ENCODE data around the gene SNTB2. TPM values are rescaled to one million over a fixed set of nuclear protein-coding genes. Genes with fewer than 3 reads are reported as not detected.

The SNTB2 gene
- total RNA-seq, 1 experiment from 2014 or later, result 30.3 TPM

DNA sequence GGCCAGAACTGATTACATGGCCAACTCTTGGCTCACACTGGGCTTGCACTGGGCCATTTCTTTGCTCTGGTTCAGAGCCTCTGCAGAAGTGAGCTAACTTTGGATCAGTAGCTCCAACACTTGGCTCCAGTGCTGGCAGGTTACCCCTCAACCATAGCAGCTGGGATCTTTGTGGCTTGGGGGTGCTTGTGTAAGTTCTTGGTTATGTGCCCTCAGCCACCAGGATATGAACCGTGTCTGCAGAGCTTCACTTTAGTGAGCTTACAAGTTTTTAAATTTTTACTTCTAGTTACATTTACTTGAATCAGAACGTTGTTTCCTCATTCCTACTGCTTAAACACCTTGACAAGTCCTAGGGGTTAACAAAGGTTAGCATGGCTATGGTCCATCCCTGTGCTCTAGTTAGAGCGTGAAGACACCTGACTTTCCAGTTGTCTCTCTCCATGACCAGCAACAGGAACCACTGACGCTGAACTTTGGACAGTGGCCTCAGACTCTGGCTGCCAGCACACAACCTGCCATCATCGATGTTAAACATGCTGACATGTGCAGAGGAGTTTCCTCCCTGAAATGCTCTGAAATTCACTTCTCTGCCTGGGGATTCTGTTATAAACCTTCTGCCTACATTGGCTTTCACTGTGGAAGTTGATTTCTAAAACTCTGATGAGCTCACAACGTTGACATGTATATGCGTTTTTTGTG is 139.4 kb downstream of the SNTB2 start:
- Histone ChIP-seq H3K9me2 (ENCODE audit: insufficient read depth) (no peaks in the 10 kb centered on the region), H2AFZ (no peak overlapping the region), H3K27me3 (ENCODE audit: insufficient read depth, low read depth) (no peaks in the 10 kb centered on the region), H3K36me3 (ENCODE audit: low read depth) (peaks cover 22% of the 10 kb centered on the region), H3K4me2 (peak overlapping the region; percentile 98), H3K4me3 (no peak overlapping the region; the same call in 1 of the 2 replicates), H4K20me1 (ENCODE audit: insufficient read depth) (peaks cover 75% of the 10 kb centered on the region), H3F3A (ENCODE audit: insufficient read depth, low read depth) (peaks cover 29% of the 10 kb centered on the region; the same call in 1 of the 2 replicates), H3K4me1 (replicated peaks; ENCODE audit: insufficient read depth) (peaks cover 41% of the 10 kb centered on the region), H3K9me3 (ENCODE audit: insufficient read depth, low read depth) (no peaks in the 10 kb centered on the region), H3K27ac (no peak overlapping the region), H3K79me2 (ENCODE audit: low read depth) (peaks cover 75% of the 10 kb centered on the region)
- POLR2A ChIA-PET (ENCODE audit: unreplicated experiment), result interaction anchor here (0.5 kb wide), 1 partner anchor 450 kb away, joined by 7 read pairs; no protein-coding TSS in a partner anchor
- CTCF ChIA-PET, result no interaction called here
- DNase-seq, result no peak
- no TSS peak for BruUV-seq (replicated peaks)
- no peak for TF ChIP-seq EZH2 (IDR thresholded peaks at IDR 0.05; ENCODE audit: low read depth)
- no peak for TF ChIP-seq CTCF (conservative IDR thresholded peaks at IDR 0.05)
- intact Hi-C loops (cut with micrococcal nuclease; ENCODE audit: unreplicated experiment), result no loop called here

GRCh38 chr16:69327585-69328310 is 140.8 kb downstream of the SNTB2 start:
- H4K20me1 ChIP-seq (ENCODE audit: insufficient read depth), result peaks cover 66% of the 10 kb centered on the region
- POLR2A ChIA-PET (ENCODE audit: unreplicated experiment), result no interaction called here
- peaks cover 70% of the 10 kb centered on the region for H3K79me2 ChIP-seq (ENCODE audit: low read depth)
- H3K9me3 ChIP-seq (ENCODE audit: insufficient read depth, low read depth), result no peaks in the 10 kb centered on the region
- no peak overlapping the region for H2AFZ ChIP-seq
- H3K4me2 ChIP-seq, result peak overlapping the region; percentile 98
- CTCF ChIA-PET, result interaction anchor here (0.5 to 0.6 kb wide), 3 partner anchors 42 to 483 kb away, joined by 5 to 11 read pairs (median 8); no protein-coding TSS in a partner anchor
- intact Hi-C loops (cut with micrococcal nuclease; ENCODE audit: unreplicated experiment), result no loop called here
- peaks cover 22% of the 10 kb centered on the region for H3K36me3 ChIP-seq (ENCODE audit: low read depth)
- no peak for DNase-seq
- H3K27me3 ChIP-seq (ENCODE audit: insufficient read depth, low read depth), result no peaks in the 10 kb centered on the region
- peak overlapping the region; percentile 87 for H3K4me3 ChIP-seq
- H3K27ac ChIP-seq, result no peak overlapping the region
- H3K4me1 ChIP-seq (replicated peaks; ENCODE audit: insufficient read depth), result peaks cover 44% of the 10 kb centered on the region
- BruUV-seq (replicated peaks), result no TSS peak
- H3F3A ChIP-seq (ENCODE audit: insufficient read depth, low read depth), result peaks cover 32% of the 10 kb centered on the region; the same call in 1 of the 2 replicates
- H3K9me2 ChIP-seq (ENCODE audit: insufficient read depth), result no peaks in the 10 kb centered on the region
- TF ChIP-seq CTCF (conservative IDR thresholded peaks at IDR 0.05) (no peak), EZH2 (IDR thresholded peaks at IDR 0.05; ENCODE audit: low read depth) (no peak)

DNA sequence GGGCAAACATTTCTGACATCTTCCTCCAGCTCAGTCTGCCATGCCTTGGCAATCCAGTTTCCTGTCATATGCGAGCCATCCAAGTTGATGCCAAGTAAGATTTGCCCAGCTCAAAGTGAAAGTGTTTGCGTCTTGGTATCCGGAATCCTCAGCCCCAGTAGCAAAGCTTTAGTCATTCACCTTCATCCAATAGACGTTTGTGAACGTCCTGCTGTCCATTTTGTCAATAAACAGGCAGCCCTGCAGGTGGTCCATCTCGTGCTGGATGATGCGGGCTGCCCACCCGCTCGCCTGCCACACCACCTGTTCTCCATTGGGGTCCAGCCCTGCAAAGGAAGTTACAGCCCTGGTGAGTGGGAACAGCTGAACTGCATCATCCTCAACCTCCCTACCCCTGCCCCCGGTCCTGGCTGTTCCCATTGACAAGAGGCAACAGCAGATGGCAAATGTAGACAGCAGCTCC is 141.9 kb downstream of the SNTB2 start:
- no TSS peak for BruUV-seq (replicated peaks)
- peaks cover 57% of the 10 kb centered on the region for H4K20me1 ChIP-seq (ENCODE audit: insufficient read depth)
- H3K4me1 ChIP-seq (replicated peaks; ENCODE audit: insufficient read depth), result peaks cover 44% of the 10 kb centered on the region
- peaks cover 31% of the 10 kb centered on the region; the same call in 1 of the 2 replicates for H3F3A ChIP-seq (ENCODE audit: insufficient read depth, low read depth)
- intact Hi-C loops (cut with micrococcal nuclease; ENCODE audit: unreplicated experiment), result no loop called here
- H3K4me3 ChIP-seq, result peak overlapping the region; percentile 87
- no peaks in the 10 kb centered on the region for H3K27me3 ChIP-seq (ENCODE audit: insufficient read depth, low read depth)
- no peak overlapping the region for H3K27ac ChIP-seq
- no peak overlapping the region for H2AFZ ChIP-seq
- H3K79me2 ChIP-seq (ENCODE audit: low read depth), result peaks cover 60% of the 10 kb centered on the region
- H3K9me3 ChIP-seq (ENCODE audit: insufficient read depth, low read depth), result no peaks in the 10 kb centered on the region
- peak in 1 of 2 experiments; percentile 49 for DNase-seq
- H3K36me3 ChIP-seq (ENCODE audit: low read depth), result peaks cover 23% of the 10 kb centered on the region
- no peaks in the 10 kb centered on the region for H3K9me2 ChIP-seq (ENCODE audit: insufficient read depth)
- ChIA-PET CTCF (no interaction called here), POLR2A (ENCODE audit: unreplicated experiment) (interaction anchor here (0.7 kb wide), 1 partner anchor 1150 kb away, joined by 6 read pairs; no protein-coding TSS in a partner anchor)
- TF ChIP-seq CTCF (conservative IDR thresholded peaks at IDR 0.05) (no peak), EZH2 (IDR thresholded peaks at IDR 0.05; ENCODE audit: low read depth) (no peak)
- H3K4me2 ChIP-seq, result peak overlapping the region; percentile 98

Data from PC-9 (cell line).